GM18858 (cell line): ENCODE data around the gene APAF1.

Experiments
- ATAC-seq: cut with Tn5 transposase; IDR thresholded peaks from one replicate; pipeline ENCODE4 v1.9.1; 2021; ENCODE audit not compliant: unreplicated experiment

APAF1 gene

GRCh38 chr12:98721204-98721702, 76.2 kb downstream of the APAF1 start:
- no peak for ATAC-seq

- ATAC-seq, result no peak
Observed at GRCh38 chr12:98724384-98725155, 79.5 kb downstream of the APAF1 start.

GRCh38 chr12:98725476-98726247, 80.6 kb downstream of the APAF1 start:
- no peak for ATAC-seq

- no peak for ATAC-seq
Observed at GRCh38 chr12:98727196-98727595, 82.1 kb downstream of the APAF1 start.

GRCh38 chr12:98730412-98730811, 85.3 kb downstream of the APAF1 start:
- no peak for ATAC-seq

- no peak for ATAC-seq
Observed at GRCh38 chr12:98733667-98734350, 88.7 kb downstream of the APAF1 start.

GRCh38 chr12:98735821-98736220, 90.7 kb downstream of the APAF1 start:
- ATAC-seq, result no peak

- no peak for ATAC-seq
Observed at GRCh38 chr12:98736352-98737321, 91.5 kb downstream of the APAF1 start.

- ATAC-seq, result no peak
Observed at GRCh38 chr12:98737322-98737712, 92.2 kb downstream of the APAF1 start.

GRCh38 chr12:98738002-98738401, 92.9 kb downstream of the APAF1 start:
- ATAC-seq, result no peak

- ATAC-seq, result no peak
Observed at GRCh38 chr12:98738539-98738938, 93.4 kb downstream of the APAF1 start.

- no peak for ATAC-seq
Observed at GRCh38 chr12:98740751-98741150, 95.7 kb downstream of the APAF1 start.

- ATAC-seq, result no peak
Observed at GRCh38 chr12:98741196-98741555, 96.1 kb downstream of the APAF1 start.

- no peak for ATAC-seq
Observed at GRCh38 chr12:98741556-98742265, 96.6 kb downstream of the APAF1 start.

GRCh38 chr12:98743362-98743953, 98.4 kb downstream of the APAF1 start:
- peak; percentile 43 for ATAC-seq

GRCh38 chr12:98744680-98745079, 99.6 kb downstream of the APAF1 start:
- ATAC-seq, result no peak

GRCh38 chr12:98745578-98746391, 100.7 kb downstream of the APAF1 start:
- ATAC-seq, result no peak

GRCh38 chr12:98748463-98748862, 103.4 kb downstream of the APAF1 start:
- no peak for ATAC-seq

- ATAC-seq, result no peak
Observed at GRCh38 chr12:98750511-98750910, 105.4 kb downstream of the APAF1 start.
